HEK293 (cell line): Measurements from ENCODE around the gene PAF1.

Experiments
- CTCF ChIA-PET: fragments of 350-600 bp; formaldehyde crosslinking; extraction: SDS; loops from one replicate; lab custom pipeline; 2021; ENCODE audit warnings: antibody characterized with exemption; lab: Yijun Ruan, JAX
- POLR2A ChIA-PET: fragments of 300-600 bp; formaldehyde crosslinking; extraction: SDS; loops from one replicate; lab custom pipeline; 2020; ENCODE audit warnings: antibody characterized with exemption, inconsistent platforms; lab: Yijun Ruan, JAX
- H3K27ac ChIP-seq: fragments of 200-500 bp; sonication (Bioruptor generic); 2 replicates; pipeline ENCODE4 v1.5.1; 2014; ENCODE audit warnings: low read depth, low read length, control low read depth, inconsistent platforms; ENCODE audit errors: extremely low read depth
- H3K36me3 ChIP-seq, 2 experiments: fragments of 200-500 bp in 1 of 2; sonication (Bioruptor generic) in 1 of 2; 1 replicate in 1 of 2; 2 replicates in 1 of 2; pipeline ENCODE4 v1.5.1; 2014 to 2017; ENCODE audit warnings: inconsistent platforms in 2 of 2, low read length in 2 of 2; ENCODE audit not compliant: control insufficient read depth in 2 of 2, insufficient read depth in 1 of 2
- H3K4me1 ChIP-seq: fragments of 200-500 bp; sonication (Bioruptor generic); 2 replicates; pipeline ENCODE4 v1.5.1; 2014; ENCODE audit warnings: mild to moderate bottlenecking, low read length, inconsistent platforms; ENCODE audit not compliant: control insufficient read depth, insufficient read depth
- H3K4me3 ChIP-seq: 2 replicates; pipeline ENCODE4 v1.5.1; 2011; ENCODE audit warnings: low read depth, mild to moderate bottlenecking, control low read depth, low read length, moderate library complexity
- H3K9me3 ChIP-seq: fragments of 200-500 bp; sonication (Bioruptor generic); 2 replicates; pipeline ENCODE4 v1.5.1; 2014; ENCODE audit warnings: low read depth, low read length, inconsistent platforms; ENCODE audit not compliant: control insufficient read depth, insufficient read depth
- CTCF ChIP-seq: fragments of 450-650 bp; formaldehyde crosslinking; IDR thresholded peaks from 2 replicates; pipeline ENCODE4 v1.5.1; 2016; ENCODE audit warnings: missing biosample characterization, missing genetic modification characterization
- MEIS1 ChIP-seq: sonication (generic); formaldehyde crosslinking; IDR thresholded peaks from 2 replicates; pipeline ENCODE4 v1.8.1; 2022; ENCODE audit warnings: missing genetic modification reagents, mild to moderate bottlenecking, borderline replicate concordance
- RBAK ChIP-seq: fragments of 450-650 bp; formaldehyde crosslinking; IDR thresholded peaks from 2 replicates; pipeline ENCODE4 v1.5.1; 2016; ENCODE audit warnings: missing biosample characterization, missing genetic modification characterization
- ZNF394 ChIP-seq: fragments of 450-650 bp; formaldehyde crosslinking; IDR thresholded peaks from 2 replicates; pipeline ENCODE4 v1.5.1; 2016; ENCODE audit warnings: missing biosample characterization, missing genetic modification characterization, mild to moderate bottlenecking, moderate library complexity, borderline replicate concordance
- ZSCAN16 ChIP-seq: fragments of 450-650 bp; formaldehyde crosslinking; IDR thresholded peaks from 2 replicates; pipeline ENCODE4 v1.5.1; 2016; ENCODE audit warnings: missing biosample characterization, missing genetic modification characterization
- TF ChIP-seq, protein P1 (sequence below): fragments of 450-650 bp; formaldehyde crosslinking; IDR thresholded peaks from 2 replicates; pipeline ENCODE4 v1.5.1; 2017; ENCODE audit warnings: missing biosample characterization, missing genetic modification characterization
- TF ChIP-seq, protein P2 (sequence below): fragments of 450-650 bp; formaldehyde crosslinking; IDR thresholded peaks from 2 replicates; pipeline ENCODE4 v1.5.1; 2016; ENCODE audit warnings: missing biosample characterization, missing genetic modification characterization, borderline replicate concordance
- TF ChIP-seq, protein P3 (sequence below): fragments of 450-650 bp; formaldehyde crosslinking; IDR thresholded peaks from 2 replicates; pipeline ENCODE4 v1.5.1; 2016; ENCODE audit warnings: missing biosample characterization, missing genetic modification characterization
- TF ChIP-seq, protein P4 (sequence below): fragments of 450-650 bp; formaldehyde crosslinking; IDR thresholded peaks from 2 replicates; pipeline ENCODE4 v1.5.1; 2016; ENCODE audit warnings: missing biosample characterization, missing genetic modification characterization
- TF ChIP-seq, protein P5 (sequence below): fragments of 450-650 bp; formaldehyde crosslinking; optimal IDR thresholded peaks from 2 replicates; pipeline ENCODE3; 2016; ENCODE audit warnings: missing biosample characterization, mild to moderate bottlenecking, missing genetic modification characterization

The PAF1 gene

DNA sequence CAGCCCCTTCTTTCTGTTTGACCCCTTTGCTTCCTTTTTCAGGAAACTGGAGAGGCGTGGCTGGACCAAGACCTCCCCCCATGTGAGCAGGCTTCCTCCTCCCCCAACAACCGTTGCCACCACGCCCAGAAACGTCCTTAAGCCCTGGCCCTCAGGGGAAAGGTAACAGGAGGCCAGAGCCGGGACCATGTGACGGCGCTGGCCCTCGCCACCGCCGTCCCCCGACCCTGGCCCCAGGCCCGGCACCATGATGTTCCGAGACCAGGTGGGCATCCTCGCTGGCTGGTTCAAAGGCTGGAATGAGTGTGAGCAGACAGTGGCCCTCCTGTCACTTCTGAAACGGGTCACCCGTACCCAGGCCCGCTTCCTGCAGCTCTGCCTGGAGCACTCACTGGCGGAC lies 34.3 kb downstream of the PAF1 start (continued):
- TF ChIP-seq, protein P1, sequence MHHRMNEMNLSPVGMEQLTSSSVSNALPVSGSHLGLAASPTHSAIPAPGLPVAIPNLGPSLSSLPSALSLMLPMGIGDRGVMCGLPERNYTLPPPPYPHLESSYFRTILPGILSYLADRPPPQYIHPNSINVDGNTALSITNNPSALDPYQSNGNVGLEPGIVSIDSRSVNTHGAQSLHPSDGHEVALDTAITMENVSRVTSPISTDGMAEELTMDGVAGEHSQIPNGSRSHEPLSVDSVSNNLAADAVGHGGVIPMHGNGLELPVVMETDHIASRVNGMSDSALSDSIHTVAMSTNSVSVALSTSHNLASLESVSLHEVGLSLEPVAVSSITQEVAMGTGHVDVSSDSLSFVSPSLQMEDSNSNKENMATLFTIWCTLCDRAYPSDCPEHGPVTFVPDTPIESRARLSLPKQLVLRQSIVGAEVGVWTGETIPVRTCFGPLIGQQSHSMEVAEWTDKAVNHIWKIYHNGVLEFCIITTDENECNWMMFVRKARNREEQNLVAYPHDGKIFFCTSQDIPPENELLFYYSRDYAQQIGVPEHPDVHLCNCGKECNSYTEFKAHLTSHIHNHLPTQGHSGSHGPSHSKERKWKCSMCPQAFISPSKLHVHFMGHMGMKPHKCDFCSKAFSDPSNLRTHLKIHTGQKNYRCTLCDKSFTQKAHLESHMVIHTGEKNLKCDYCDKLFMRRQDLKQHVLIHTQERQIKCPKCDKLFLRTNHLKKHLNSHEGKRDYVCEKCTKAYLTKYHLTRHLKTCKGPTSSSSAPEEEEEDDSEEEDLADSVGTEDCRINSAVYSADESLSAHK (tag by site-specific recombination), result no peak
- TF ChIP-seq ZSCAN16 (tag by site-specific recombination) (no peak), ZNF394 (tag by site-specific recombination) (no peak), MEIS1 (CRISPR knock-in tag) (no peak)
- TF ChIP-seq, protein P2, sequence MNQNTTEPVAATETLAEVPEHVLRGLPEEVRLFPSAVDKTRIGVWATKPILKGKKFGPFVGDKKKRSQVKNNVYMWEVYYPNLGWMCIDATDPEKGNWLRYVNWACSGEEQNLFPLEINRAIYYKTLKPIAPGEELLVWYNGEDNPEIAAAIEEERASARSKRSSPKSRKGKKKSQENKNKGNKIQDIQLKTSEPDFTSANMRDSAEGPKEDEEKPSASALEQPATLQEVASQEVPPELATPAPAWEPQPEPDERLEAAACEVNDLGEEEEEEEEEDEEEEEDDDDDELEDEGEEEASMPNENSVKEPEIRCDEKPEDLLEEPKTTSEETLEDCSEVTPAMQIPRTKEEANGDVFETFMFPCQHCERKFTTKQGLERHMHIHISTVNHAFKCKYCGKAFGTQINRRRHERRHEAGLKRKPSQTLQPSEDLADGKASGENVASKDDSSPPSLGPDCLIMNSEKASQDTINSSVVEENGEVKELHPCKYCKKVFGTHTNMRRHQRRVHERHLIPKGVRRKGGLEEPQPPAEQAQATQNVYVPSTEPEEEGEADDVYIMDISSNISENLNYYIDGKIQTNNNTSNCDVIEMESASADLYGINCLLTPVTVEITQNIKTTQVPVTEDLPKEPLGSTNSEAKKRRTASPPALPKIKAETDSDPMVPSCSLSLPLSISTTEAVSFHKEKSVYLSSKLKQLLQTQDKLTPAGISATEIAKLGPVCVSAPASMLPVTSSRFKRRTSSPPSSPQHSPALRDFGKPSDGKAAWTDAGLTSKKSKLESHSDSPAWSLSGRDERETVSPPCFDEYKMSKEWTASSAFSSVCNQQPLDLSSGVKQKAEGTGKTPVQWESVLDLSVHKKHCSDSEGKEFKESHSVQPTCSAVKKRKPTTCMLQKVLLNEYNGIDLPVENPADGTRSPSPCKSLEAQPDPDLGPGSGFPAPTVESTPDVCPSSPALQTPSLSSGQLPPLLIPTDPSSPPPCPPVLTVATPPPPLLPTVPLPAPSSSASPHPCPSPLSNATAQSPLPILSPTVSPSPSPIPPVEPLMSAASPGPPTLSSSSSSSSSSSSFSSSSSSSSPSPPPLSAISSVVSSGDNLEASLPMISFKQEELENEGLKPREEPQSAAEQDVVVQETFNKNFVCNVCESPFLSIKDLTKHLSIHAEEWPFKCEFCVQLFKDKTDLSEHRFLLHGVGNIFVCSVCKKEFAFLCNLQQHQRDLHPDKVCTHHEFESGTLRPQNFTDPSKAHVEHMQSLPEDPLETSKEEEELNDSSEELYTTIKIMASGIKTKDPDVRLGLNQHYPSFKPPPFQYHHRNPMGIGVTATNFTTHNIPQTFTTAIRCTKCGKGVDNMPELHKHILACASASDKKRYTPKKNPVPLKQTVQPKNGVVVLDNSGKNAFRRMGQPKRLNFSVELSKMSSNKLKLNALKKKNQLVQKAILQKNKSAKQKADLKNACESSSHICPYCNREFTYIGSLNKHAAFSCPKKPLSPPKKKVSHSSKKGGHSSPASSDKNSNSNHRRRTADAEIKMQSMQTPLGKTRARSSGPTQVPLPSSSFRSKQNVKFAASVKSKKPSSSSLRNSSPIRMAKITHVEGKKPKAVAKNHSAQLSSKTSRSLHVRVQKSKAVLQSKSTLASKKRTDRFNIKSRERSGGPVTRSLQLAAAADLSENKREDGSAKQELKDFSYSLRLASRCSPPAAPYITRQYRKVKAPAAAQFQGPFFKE (tag by site-specific recombination), result no peak
- TF ChIP-seq, protein P3, sequence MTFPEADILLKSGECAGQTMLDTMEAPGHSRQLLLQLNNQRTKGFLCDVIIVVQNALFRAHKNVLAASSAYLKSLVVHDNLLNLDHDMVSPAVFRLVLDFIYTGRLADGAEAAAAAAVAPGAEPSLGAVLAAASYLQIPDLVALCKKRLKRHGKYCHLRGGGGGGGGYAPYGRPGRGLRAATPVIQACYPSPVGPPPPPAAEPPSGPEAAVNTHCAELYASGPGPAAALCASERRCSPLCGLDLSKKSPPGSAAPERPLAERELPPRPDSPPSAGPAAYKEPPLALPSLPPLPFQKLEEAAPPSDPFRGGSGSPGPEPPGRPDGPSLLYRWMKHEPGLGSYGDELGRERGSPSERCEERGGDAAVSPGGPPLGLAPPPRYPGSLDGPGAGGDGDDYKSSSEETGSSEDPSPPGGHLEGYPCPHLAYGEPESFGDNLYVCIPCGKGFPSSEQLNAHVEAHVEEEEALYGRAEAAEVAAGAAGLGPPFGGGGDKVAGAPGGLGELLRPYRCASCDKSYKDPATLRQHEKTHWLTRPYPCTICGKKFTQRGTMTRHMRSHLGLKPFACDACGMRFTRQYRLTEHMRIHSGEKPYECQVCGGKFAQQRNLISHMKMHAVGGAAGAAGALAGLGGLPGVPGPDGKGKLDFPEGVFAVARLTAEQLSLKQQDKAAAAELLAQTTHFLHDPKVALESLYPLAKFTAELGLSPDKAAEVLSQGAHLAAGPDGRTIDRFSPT (tag by site-specific recombination), result no peak

DNA sequence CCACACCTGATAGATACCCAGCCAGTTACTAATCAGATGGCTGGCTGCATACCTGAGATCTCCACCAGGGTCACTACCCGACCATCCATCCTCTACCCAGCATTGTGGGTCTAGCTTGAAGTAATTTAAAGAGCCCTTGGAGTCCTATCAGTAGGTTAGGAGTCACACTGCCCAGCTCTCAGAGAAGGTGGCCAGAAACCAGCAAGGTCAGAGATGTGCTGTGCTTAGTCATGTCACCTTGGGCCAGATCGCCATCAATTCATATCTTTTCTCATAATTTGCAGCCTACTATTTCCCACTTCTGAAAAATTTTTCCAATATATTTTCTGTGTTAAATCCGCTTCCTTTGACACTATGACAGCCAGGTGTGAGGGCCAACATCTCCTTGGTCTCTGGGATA lies 34.8 kb downstream of the PAF1 start:
- CTCF ChIA-PET, result interaction anchor here (0.6 to 1.0 kb wide), 2 partner anchors 14 to 313 kb away, joined by 3 read pairs; no protein-coding TSS in a partner anchor
- H3K27ac ChIP-seq, result no peak overlapping the region
- H3K36me3 ChIP-seq, result peaks cover 95 to 96% of the 10 kb centered on the region in 2 experiments
- no peak overlapping the region for H3K4me3 ChIP-seq
- POLR2A ChIA-PET, result interaction anchor here (1.0 to 1.8 kb wide), 5 partner anchors 10 to 50 kb away, joined by 3 to 7 read pairs (median 5); partner anchors contain the start of genes MED29, PAF1, SAMD4B and ZFP36
- peaks cover 1% of the 10 kb centered on the region; the same call in 1 of the 2 replicates for H3K4me1 ChIP-seq
- TF ChIP-seq, protein P4, sequence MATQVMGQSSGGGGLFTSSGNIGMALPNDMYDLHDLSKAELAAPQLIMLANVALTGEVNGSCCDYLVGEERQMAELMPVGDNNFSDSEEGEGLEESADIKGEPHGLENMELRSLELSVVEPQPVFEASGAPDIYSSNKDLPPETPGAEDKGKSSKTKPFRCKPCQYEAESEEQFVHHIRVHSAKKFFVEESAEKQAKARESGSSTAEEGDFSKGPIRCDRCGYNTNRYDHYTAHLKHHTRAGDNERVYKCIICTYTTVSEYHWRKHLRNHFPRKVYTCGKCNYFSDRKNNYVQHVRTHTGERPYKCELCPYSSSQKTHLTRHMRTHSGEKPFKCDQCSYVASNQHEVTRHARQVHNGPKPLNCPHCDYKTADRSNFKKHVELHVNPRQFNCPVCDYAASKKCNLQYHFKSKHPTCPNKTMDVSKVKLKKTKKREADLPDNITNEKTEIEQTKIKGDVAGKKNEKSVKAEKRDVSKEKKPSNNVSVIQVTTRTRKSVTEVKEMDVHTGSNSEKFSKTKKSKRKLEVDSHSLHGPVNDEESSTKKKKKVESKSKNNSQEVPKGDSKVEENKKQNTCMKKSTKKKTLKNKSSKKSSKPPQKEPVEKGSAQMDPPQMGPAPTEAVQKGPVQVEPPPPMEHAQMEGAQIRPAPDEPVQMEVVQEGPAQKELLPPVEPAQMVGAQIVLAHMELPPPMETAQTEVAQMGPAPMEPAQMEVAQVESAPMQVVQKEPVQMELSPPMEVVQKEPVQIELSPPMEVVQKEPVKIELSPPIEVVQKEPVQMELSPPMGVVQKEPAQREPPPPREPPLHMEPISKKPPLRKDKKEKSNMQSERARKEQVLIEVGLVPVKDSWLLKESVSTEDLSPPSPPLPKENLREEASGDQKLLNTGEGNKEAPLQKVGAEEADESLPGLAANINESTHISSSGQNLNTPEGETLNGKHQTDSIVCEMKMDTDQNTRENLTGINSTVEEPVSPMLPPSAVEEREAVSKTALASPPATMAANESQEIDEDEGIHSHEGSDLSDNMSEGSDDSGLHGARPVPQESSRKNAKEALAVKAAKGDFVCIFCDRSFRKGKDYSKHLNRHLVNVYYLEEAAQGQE, result no peak
- TF ChIP-seq RBAK, result no peak
- TF ChIP-seq CTCF (tag by site-specific recombination), result no peak
- TF ChIP-seq, protein P5, sequence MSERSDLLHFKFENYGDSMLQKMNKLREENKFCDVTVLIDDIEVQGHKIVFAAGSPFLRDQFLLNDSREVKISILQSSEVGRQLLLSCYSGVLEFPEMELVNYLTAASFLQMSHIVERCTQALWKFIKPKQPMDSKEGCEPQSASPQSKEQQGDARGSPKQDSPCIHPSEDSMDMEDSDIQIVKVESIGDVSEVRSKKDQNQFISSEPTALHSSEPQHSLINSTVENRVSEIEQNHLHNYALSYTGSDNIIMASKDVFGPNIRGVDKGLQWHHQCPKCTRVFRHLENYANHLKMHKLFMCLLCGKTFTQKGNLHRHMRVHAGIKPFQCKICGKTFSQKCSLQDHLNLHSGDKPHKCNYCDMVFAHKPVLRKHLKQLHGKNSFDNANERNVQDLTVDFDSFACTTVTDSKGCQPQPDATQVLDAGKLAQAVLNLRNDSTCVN (tag by site-specific recombination), result no peak
- H3K9me3 ChIP-seq, result no peaks in the 10 kb centered on the region
